Vagina (tissue), 2 donors: Measurements from ENCODE around the gene RASSF1. TPM values are rescaled to one million over a fixed set of nuclear protein-coding genes. Genes with fewer than 3 reads are reported as not detected.

Source experiments
- DNase-seq, 2 donors: peaks; one replicate each; pipeline ENCODE4 v3.0.0-alpha.2; 2017; ENCODE audit errors: extremely low spot score in 2 of 2
- H3K27ac ChIP-seq: fragments of 200-600 bp; sonication (generic); one replicate; pipeline ENCODE4 v1.5.1; 2019
- H3K27me3 ChIP-seq: fragments of 200-600 bp; sonication (generic); one replicate; pipeline ENCODE4 v1.5.1; 2019
- H3K36me3 ChIP-seq, 2 donors: fragments of 200-600 bp; sonication (generic); one replicate each; pipeline ENCODE4 v1.5.1; 2017 to 2019
- H3K4me1 ChIP-seq: fragments of 200-600 bp; sonication (generic); one replicate; pipeline ENCODE4 v1.5.1; 2019
- H3K4me3 ChIP-seq, 2 donors: fragments of 200-600 bp; sonication (generic); 1 replicate in 1 of 2; 2 replicates in 1 of 2; pipeline ENCODE4 v1.5.1; 2016 to 2019
- H3K9me3 ChIP-seq: fragments of 200-600 bp; sonication (generic); one replicate; pipeline ENCODE4 v1.5.1; 2019
- CTCF ChIP-seq, 3 experiments: fragments of 450-650 bp in 2 of 3; fragments of 200-600 bp in 1 of 3; sonication (generic) in 1 of 3; IDR thresholded peaks; one replicate each; pipeline ENCODE4 v1.5.1; 2017 to 2019; ENCODE audit warnings: antibody characterized with exemption in 3 of 3, mild to moderate bottlenecking in 2 of 3, moderate library complexity in 2 of 3
- POLR2A ChIP-seq, 2 donors: fragments of 450-650 bp; IDR thresholded peaks; one replicate each; pipeline ENCODE4 v1.6.1; 2017; ENCODE audit warnings: antibody characterized with exemption in 2 of 2, mild to moderate bottlenecking in 2 of 2, moderate library complexity in 2 of 2
- POLR2AphosphoS5 ChIP-seq, 2 donors: sonication (generic); formaldehyde crosslinking; IDR thresholded peaks; one replicate each; pipeline ENCODE4 v1.9.0; 2017; ENCODE audit warnings: antibody characterized with exemption in 2 of 2, mild to moderate bottlenecking in 2 of 2, low read depth in 1 of 2; ENCODE audit not compliant: insufficient read depth in 1 of 2
- intact Hi-C: fragments of 100-400 bp; cut with DNase I; formaldehyde crosslinking; loops from one replicate; pipeline ENCODE4 v1.15.1; 2023
- total RNA-seq: library from RNA; depleted of rRNA; stranded (reverse); fragments of >200 nt; gene quantifications from one replicate; pipeline ENCODE4 v1.2.3, GENCODE V29; 2016

Gene RASSF1
- total RNA-seq, 1 donor from 2014 or later = 69.0 TPM

- intact Hi-C loops = no loop called here
- Histone ChIP-seq H3K36me3 (no peaks in the 10 kb centered on the region), H3K27ac (no peak overlapping the region)
Measured at GRCh38 chr3:50372349-50372748, 31.7 kb upstream of the RASSF1 start.

GRCh38 chr3:50371133-50371685, 30.6 kb upstream of the RASSF1 start:
- H3K27ac ChIP-seq = no peak overlapping the region
- intact Hi-C loops = no loop called here
- no peaks in the 10 kb centered on the region for H3K9me3 ChIP-seq
- H3K4me3 ChIP-seq = no peak overlapping the region
- H3K36me3 ChIP-seq = no peaks in the 10 kb centered on the region
- no peaks in the 10 kb centered on the region for H3K27me3 ChIP-seq
- TF ChIP-seq POLR2AphosphoS5 (IDR thresholded peaks at IDR 0.05; ENCODE audit: insufficient read depth in 1 of 2, low read depth in 1 of 2) (no peak), POLR2A (IDR thresholded peaks at IDR 0.05) (no peak), CTCF (IDR thresholded peaks at IDR 0.05) (no peak)
- H3K4me1 ChIP-seq = peaks cover 2% of the 10 kb centered on the region
- no peak for DNase-seq

More at GRCh38 chr3:50372349-50372748, 31.7 kb upstream of the RASSF1 start:
- H3K27me3 ChIP-seq = no peaks in the 10 kb centered on the region
- H3K9me3 ChIP-seq = no peaks in the 10 kb centered on the region
- no peaks in the 10 kb centered on the region for H3K4me1 ChIP-seq
- TF ChIP-seq CTCF (IDR thresholded peaks at IDR 0.05) = no peak
- TF ChIP-seq POLR2A (IDR thresholded peaks at IDR 0.05) = no peak
- no peak for TF ChIP-seq POLR2AphosphoS5 (IDR thresholded peaks at IDR 0.05; ENCODE audit: insufficient read depth in 1 of 2, low read depth in 1 of 2)
- H3K4me3 ChIP-seq = no peak overlapping the region
- no peak for DNase-seq

- no peaks in the 10 kb centered on the region for H3K9me3 ChIP-seq
- TF ChIP-seq POLR2AphosphoS5 (IDR thresholded peaks at IDR 0.05; ENCODE audit: insufficient read depth in 1 of 2, low read depth in 1 of 2) (no peak), POLR2A (IDR thresholded peaks at IDR 0.05) (no peak)
- no peak overlapping the region for H3K4me3 ChIP-seq
- peaks cover 8% of the 10 kb centered on the region for H3K4me1 ChIP-seq
- no peak for DNase-seq
- intact Hi-C loops = no loop called here
- H3K27me3 ChIP-seq = no peaks in the 10 kb centered on the region
- H3K27ac ChIP-seq = no peak overlapping the region
- H3K36me3 ChIP-seq = no peaks in the 10 kb centered on the region
Measured at GRCh38 chr3:50370594-50370993, 30.0 kb upstream of the RASSF1 start.

GRCh38 chr3:50369012-50369670, 28.5 kb upstream of the RASSF1 start:
- Histone ChIP-seq H3K36me3 (no peaks in the 10 kb centered on the region), H3K9me3 (no peaks in the 10 kb centered on the region), H3K4me1 (peaks cover 20% of the 10 kb centered on the region), H3K4me3 (no peak overlapping the region), H3K27me3 (no peaks in the 10 kb centered on the region), H3K27ac (no peak overlapping the region)
- TF ChIP-seq POLR2A (IDR thresholded peaks at IDR 0.05) (no peak), CTCF (IDR thresholded peaks at IDR 0.05) (no peak), POLR2AphosphoS5 (IDR thresholded peaks at IDR 0.05; ENCODE audit: insufficient read depth in 1 of 2, low read depth in 1 of 2) (no peak)
- intact Hi-C loops = no loop called here
- no peak for DNase-seq

- peak overlapping the region; percentile 57 to 71 for H3K4me3 ChIP-seq
- no peak overlapping the region for H3K27ac ChIP-seq
- peaks cover 22% of the 10 kb centered on the region for H3K4me1 ChIP-seq
- TF ChIP-seq CTCF (IDR thresholded peaks at IDR 0.05) = no peak
- TF ChIP-seq POLR2AphosphoS5 (IDR thresholded peaks at IDR 0.05; ENCODE audit: insufficient read depth in 1 of 2, low read depth in 1 of 2) = no peak
- TF ChIP-seq POLR2A (IDR thresholded peaks at IDR 0.05) = no peak
- H3K27me3 ChIP-seq = no peaks in the 10 kb centered on the region
- no peak for DNase-seq
- intact Hi-C loops = no loop called here
- no peaks in the 10 kb centered on the region for H3K9me3 ChIP-seq
- H3K36me3 ChIP-seq = no peaks in the 10 kb centered on the region
Measured at GRCh38 chr3:50365842-50366220, 25.2 kb upstream of the RASSF1 start.
